ENCODE results near the gene ZNHIT1. TPM values are rescaled to one million over a fixed set of nuclear protein-coding genes. Genes with fewer than 3 reads are reported as not detected.
"Not testable (repeated sequence)": the region's sequence is repeated elsewhere in the genome, so short reads cannot be mapped to it uniquely, and the experiment has no call there.

ZNHIT1 gene
- total RNA-seq, 1 donor from 2014 or later = 57.1 TPM

DNA sequence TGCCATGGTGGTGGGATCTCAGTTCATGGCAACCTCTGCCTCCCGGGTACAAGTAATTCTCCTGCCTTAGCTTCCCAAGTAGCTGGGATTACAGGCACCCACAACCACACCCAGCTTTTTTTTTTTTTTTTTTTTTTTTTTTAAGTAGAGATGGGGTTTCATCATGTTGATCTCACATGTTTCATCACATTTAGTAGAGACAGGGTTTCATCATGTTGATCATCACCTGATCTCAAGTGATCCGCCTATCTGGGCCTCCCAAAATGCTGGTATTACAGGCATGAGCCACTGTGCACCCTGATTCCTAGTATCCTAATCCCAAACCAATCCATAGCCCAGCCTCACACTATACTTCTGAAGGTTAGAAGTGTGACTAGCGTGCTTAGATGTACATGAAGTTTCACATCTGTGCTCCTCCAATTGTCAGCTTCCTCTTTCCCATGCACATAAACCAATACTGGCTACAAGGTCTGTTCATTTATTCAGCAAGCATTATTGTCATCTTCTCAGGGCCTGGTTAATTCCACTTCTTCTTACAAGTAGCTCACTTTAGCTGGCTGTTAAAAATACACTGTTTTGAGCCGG, 31.0 kb upstream of the ZNHIT1 start:
- no peak for DNase-seq (ENCODE audit: low spot score)

DNA sequence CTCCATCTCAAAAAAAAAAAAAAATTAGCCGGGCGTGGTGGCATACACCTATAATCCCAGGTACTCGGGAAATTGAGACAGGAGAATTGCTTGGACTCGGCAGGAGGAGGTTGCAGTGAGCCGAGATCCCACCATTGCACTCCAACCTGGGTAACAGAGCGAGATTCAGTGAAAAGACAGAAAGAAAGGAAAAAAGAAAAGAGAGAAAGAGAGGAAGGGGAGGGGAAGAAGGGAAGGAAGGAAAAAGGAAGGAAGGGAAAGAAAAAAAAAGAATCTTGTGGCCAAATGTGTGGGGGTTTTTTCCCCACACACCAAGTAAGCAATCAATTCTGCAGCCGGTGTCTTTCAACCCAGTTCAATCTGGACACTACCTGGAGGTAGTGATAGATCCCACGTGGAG, 28.9 kb upstream of the ZNHIT1 start:
- no peak for DNase-seq (ENCODE audit: low spot score)

DNA sequence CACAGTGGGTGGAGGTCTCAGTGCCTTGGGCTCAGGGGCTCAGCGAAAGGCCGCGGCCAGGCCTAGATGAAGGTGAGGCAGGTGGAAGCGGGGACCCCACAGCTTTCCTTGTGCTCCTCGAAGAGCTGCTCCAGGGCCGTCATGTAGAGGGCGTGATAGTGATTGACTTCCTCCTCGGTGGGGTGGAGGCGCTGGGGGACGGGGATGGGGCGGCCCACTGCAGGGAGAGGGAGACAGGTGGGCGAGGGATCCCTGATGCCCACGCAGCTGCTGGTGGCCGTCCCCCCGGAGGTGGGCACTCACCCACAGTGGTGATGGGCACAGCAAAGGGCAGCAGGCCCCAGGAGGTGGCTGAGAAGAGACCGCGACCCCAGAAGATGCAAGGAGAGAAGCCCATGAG, 22.1 kb upstream of the ZNHIT1 start:
- no peak for DNase-seq (ENCODE audit: low spot score)

DNA sequence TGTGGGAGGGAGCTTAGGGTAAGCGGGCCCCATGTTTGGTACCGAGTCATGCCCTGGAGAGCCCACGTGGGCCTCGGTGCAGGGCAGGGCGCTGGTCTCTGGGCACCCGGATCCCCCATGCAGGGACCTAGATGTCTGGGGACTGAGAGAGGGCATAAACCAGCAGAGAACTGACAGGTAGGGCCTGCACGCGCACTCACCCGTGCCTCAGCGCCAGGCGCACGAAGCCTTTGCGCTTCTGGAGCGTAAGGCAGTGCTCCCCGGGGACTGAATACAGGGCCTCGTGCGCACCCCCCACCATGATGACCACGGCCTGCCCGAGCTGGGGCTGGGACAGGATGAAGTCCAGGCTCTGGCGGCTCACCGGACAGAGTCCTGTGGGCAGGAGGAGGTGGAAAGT, 20.0 kb upstream of the ZNHIT1 start:
- DNase-seq (ENCODE audit: low spot score) = no peak

DNA sequence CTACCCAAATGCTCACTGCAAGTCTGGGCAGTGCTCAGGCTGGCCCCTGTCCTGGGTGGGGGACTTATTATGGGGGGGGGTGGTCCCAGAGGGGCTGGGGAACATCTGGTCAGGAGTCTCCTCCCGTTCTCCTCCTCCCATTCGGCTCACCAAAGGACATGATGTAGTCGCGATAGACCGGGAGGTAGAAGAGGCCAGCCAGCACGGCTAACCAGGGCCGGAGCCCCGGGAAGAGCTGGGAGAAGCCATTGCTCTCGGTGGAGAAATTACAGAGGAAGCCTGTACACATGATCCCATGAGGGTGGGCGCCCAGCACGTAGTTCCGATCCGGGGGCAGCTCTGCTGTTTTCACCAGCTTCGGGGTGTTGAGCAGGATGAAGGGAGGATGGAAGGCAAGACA, 19.5 kb upstream of the ZNHIT1 start:
- no peak for DNase-seq (ENCODE audit: low spot score)

DNA sequence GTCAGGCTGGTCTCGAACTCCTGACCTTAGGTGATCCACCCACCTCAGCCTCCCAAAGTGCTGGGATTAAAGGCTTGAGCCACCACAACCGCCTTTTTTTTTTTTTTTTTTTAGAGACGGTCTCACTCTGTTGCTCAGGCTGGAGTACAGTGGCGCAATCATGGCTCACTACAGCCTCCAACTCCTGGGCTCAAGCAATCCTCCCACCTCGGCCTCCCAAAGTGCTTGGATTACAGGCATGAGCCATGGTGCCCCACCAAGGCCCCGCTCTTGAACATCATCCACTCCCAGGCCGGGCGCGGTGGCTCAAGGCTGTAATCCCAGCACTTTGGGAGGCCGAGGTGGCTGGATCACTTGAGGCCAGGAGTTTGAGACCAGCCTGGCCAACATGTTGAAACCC, 18.4 kb upstream of the ZNHIT1 start:
- DNase-seq (ENCODE audit: low spot score) = not testable (repeated sequence)

DNA sequence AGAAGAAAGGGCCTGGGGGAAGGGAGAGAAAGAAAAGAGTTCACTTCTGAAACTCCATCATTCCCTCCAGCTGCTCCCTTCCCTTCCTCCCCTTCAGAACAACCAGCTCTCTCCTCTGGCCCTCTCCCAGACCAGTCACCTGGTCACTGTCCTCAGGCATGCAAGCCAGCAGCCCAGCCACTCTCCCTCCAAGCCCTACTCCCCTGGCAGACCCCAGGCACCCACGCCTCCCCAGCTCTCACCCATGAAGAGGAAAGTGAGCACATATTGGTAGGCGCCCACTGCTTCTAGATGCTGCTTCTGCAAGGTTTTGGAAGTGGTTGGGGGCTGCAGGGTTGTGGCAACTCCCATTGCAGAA, 17.5 kb upstream of the ZNHIT1 start:
- DNase-seq (ENCODE audit: low spot score) = no peak

DNA sequence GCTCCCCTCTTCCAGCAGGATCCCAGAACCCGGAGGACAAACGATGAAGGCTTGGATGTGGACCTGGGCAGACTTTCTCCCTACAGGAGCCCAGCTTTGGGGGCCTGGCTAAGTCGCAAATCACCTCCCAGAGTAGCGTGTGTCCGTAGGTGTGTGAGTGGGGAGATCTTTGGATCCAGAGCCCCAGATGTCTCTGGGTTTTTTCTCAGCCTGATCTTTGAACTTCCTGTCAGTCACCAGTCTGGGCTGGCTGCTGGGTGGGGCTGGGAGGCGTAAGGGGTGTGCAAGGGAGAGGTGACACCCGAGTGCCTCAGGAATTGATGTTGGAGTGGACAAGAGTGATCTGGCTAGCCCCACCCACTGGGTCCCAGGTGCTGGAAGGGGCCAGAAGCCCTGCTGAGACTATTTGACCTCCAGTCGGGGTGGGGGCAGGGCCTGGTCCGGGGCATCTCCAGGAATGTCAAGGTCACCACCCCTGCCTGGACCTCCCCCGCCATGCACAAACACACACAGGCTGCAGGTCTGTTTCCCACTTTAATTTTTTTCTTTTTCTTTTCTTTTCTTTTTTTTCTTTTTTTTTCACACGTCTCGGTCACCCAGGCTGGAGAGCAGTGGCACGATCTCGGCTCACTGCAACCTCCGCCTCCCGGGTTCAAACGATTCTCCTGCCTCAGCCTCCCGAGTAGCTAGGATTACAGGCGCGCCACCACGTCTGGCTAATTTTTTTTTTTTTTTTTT, 16.9 kb upstream of the ZNHIT1 start, which contains the start of gene MOGAT3:
MOGAT3 (minus strand) TSS at position 175 of the 738 bp plus-strand sequence. CDS start 182 bp downstream, outside the sequence.
- no peak for DNase-seq (ENCODE audit: low spot score)

DNA sequence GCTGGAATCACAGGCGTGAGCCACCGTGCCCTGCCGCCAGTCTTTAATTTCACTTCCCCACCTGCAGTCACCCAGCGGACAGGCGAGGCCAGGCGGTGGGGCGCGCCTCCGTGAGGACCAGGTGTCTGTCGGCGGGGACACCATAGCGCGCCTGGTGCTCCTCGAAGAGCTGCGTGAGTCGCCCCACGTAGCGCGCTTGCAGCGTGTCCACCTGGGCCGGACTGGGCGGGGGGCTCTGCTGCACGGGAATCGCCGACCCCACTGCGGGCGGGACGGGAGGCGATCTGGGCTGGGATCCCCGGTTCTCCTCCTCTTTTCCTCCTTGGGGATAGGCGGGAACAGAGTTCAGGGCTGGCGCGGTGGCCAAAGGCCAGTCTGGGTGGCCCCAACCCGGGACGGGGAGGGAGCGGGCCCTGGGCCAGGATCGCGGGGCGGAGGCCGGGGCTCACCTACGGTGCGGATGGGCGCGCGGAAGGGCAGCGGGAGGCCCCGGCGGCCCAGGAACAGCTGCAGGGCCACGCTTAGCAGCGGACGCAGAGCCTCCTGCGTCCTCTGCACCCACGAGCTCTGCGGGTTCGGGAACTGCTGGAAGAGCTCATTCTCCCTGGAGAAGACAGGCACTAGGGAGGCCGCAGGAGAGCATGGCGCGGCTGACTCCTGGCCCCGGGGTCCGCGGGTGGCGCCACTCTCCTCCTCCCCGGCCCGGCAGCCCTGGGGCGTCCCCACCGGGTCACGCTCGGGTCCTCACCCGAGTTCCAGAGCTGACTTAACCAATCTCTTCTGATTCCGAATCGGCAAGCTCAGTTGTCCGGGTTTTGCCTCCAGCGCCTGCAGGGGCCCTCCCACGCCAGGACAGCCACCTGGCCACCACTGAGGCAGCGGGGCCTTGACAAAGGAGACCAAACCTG, 16.0 kb upstream of the ZNHIT1 start:
- DNase-seq (ENCODE audit: low spot score) = no peak

DNA sequence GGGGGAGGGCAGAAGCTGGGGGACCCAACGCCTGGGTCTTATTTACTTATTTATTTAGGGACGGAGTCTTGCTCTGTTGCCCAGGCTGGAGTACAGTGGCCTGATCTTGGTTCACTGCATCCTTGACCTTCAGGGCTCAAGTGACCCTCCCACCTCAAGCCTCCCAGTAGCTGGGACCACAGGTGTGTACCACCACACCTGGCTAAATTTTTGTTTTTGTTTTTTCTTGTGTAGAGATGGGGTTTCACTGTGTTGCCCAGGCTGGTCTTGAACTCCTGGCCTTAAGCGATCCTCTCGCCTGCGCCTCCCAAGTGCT, 15.4 kb upstream of the ZNHIT1 start:
- DNase-seq (ENCODE audit: low spot score) = no peak

DNA sequence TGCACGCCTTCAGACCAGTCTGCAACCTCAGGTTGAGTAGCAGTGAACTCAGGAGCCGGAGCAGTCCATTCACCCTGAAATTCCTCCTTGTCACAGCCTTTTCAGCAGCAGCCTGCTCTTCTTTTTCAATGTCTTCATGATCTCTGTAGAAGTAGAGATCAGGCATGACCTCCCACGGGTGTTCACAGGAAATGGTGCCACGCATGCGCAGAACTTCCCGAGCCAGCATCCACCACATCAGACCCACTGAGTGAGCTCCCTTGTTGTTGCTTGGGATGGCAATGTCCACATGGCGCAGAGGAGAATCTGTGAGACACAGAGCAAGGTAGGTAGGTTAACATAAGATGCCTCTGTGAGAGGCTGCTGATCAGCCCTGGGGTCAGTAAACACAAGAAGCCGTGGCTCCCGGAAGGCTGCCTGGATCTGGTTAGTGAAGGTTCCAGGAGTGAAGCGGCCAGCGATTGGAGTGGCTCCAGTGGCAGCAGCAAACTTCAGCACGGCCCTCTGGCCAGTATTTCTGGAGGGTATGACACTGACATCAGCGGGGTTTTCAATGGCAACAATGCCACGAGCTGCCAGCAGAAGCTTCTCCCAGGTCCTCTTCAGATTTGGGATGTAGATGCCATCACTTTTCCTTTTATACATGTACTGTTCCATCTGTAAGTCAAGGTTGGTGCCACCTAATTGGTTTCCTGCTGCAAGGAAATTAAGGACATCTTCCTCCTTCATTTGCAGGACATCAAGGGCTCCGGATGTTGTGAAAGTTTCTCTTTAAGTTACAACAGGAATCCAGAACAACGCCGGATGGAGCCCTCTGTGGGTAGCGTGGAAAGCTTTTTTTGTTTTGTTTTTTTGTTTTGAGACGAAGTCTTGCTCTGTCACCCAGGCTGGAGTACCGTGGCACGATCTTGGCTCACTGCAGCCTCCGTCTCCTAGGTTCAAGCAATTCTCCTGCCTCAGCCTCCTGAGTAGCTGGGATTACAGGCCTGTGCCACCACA, 13.9 kb upstream of the ZNHIT1 start:
- not testable (repeated sequence) for DNase-seq (ENCODE audit: low spot score)

DNA sequence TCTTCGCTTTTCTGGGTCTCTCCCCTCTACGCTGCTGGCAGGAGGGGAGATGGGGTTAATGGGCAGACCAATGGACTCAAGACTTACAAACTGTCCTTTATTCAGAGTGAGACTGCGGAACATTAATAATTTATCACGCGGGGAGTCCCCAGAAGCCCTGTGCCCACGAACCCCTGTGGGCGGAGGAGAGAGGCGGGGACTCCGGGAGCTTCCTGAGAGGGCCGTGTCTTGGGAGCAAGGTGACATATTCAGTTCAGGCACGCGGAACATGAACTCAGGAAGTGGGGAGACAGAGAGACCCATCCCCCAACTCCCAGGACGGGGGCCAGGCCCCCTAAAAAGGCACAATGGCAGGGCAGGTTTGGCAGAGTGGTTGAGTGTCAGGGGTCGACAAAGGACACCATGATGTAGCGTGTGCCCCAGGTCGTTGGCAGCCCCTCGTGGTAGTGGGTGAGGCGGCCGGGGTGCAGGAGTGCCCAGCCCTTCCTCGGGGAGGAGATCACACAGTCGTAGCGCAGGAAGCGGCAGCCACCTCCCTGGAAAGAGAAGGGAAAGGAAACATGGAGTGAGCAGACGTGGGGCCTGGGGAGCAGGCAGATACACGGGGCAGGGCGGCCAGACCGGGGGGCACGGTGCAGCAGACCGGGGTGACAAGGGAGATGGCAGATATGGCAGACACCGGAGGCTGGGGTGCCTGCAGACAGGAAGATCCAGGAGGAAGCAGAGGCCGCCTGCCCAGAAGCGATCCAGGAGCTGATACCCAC, 11.9 kb upstream of the ZNHIT1 start:
- DNase-seq (ENCODE audit: low spot score) = no peak

DNA sequence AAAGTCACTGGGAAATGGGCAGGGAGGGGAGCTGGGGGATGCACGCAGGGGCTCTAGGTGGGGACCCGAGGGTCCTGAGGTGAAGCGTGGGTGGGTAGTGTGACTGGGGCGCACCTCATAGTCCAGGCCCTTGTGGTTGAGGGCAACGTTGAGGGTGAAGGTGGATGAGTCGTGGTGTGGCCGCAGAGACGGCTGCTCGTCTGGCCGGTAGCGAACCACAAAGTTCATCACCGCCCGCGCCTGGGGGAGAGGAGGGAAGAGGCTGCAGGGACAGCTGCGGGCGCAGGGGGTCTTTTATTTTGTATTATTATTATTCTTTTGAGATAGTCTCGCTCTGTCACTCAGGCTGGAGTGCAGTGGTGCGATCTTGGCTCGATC, 11.3 kb upstream of the ZNHIT1 start:
- DNase-seq (ENCODE audit: low spot score) = no peak

DNA sequence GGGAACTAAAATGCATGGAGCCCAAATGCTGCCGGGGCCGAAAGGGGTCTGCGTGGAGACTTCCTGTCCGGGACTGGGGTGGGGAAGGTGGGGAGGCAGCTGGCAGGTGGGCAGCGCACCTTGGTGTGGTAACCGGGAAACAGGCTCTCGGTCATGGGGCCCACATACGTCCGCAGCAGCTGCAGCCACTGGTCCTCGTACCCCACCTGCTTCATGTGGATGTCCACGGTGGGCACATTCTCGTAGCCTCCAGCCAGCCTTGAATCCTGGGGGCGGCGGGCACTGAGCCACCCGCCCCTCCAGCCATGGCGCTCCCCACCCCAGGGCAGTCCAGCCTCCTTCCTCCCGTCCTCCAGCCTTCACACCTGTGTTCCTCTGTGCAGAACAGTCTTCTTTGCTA, 10.5 kb upstream of the ZNHIT1 start:
- DNase-seq (ENCODE audit: low spot score) = no peak

DNA sequence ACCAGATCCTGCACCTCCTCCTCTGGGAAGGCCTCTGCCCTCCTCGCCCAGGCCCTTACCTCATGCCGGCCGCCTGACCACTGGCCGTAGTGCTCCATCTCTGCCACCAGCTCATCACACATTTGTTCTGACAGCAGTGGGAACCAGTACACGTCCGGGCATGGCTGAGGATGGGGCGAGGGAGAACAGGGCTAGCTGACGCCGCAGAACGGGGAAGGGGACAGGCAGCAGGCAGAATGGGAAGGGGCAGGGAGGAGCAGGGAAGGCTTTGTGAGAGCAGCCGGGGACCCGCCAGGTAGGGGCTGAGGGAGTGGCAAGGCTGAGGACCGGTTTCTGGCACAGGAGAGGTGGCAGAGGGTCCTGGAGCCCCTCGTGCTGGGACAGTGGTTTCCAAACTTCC, 9.2 kb upstream of the ZNHIT1 start:
- DNase-seq (ENCODE audit: low spot score) = no peak

DNA sequence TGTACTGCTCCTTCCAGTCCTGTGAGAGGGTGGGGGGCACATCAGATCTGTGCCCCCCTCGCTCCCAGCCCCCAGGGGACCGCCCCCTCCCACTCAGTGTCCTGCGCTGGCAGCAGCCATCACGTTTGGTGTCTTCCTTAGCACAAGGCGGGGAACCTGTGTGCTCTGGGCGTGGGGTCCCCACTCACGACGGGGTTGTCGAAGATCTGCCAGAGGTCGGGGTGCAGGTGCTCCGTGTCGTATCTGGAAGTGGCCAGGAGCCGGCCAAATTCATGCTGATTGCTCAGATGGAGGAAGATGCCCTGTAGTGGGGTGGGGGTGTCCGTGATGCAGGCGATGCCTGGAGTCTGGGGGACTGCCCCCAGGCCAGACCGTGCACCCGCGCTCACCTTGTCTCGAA, 7.8 kb upstream of the ZNHIT1 start:
- no peak for DNase-seq (ENCODE audit: low spot score)

DNA sequence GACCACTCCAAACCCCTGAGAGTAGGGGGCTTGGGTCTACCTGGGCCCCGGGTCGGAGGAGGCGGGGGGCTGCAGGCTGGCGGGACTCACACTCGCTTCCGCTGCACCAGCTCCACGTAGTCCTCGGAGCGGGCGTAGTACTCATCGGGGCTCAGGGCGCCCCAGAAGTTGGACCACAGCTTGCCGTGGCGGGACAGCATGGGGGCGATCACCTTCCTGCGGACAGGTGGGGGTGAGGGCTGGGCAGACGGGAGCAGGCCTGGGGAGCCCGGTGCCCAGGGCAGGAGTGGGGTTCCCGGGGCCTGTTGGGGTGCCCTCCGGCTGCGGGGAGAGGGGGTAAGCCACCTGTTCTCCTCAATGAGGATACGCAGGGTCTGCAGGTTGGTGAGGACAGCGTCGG, 6.5 kb upstream of the ZNHIT1 start:
- no peak for DNase-seq (ENCODE audit: low spot score)

DNA sequence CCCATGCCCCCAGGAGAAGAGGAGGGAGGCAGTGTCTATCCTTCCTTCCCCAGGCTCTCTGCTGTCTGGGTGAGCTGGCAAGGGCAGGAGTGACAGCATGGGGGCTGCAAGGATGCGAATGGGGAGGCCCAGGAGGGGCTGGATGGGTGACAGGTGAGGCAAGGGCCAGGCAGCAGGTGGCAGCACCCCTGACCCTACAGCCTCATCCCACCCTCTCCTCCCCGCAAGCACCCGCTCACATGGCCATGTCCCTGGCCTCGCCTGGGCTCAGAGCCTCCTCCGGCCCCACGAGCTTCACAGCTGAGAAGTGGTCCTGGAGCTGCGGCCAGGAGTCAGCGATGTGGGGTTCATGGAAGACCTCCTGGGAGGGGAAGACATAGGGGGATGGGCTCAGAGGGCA, 6.0 kb upstream of the ZNHIT1 start:
- DNase-seq (ENCODE audit: low spot score) = no peak

DNA sequence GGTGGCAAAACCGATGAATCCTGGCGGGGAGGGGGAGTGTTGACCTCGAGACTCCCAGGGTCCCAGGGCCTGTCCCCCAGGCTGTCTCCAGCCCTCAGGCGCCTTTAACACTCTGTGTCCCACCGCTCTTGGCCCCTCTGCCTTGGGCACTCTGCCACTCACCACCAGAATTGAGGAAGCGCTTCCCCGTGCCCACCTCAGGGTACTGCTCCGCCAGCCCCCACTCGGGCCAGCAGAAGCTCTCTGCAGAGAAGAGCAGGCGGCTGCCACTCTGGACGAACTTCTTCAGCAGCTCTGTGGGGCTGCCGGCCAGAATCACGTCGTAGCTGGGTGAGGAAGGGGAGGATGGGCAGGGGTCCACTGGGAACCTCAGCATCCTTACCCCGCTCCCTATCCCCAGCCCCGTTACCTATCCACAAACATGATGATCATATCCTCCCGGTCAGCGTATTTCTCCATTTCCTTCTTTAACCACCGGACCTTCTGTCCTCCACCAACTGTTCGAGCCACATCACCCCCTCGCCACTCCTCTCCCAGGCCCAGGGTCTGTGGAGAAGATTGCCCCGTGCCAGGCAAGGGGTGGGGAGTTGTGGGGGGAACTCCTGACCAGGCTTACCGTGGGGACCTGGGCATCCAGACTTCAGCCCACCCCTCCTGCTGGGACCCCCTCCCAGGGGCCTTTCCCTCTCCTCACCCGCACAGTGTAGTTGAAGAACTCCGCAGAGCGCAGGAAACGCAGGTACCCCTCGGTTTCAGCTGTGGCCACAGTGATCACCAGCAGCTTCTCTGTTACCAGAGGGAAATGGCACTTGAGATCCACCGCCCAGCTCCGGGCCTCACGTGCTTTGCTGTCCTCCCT, 1.7 kb upstream of the ZNHIT1 start:
- no peak for DNase-seq (ENCODE audit: low spot score)

DNA sequence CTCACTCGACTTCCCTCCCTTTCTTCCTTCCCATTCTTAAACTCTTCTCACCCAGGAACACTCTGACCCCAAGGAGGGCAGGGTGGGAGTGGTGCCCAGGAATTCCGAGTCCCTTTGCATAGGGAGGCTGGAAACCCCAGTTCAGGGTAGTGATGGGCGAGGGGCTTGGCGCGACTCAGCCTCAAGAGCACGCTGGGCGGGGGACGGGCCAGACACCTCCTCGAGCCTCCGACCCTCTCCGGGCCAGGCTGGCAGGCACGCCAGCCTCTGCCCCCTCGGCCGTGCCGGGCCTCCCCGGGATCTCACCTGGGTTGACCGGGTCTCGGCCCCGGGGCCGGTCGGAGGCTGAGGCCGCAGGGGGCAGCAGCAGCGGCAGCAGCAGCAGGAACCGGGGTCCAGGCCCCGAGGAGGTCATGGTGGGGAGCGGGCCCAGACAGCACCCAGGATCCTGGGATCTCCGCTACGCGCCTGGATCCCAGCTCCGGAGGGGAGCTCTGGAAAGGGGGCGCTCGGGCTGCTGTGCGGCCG, 1.0 kb upstream of the ZNHIT1 start:
- no peak for DNase-seq (ENCODE audit: low spot score)
